ENCODE measurements around the gene MAGT1. TPM values are rescaled to one million over a fixed set of nuclear protein-coding genes. Genes with fewer than 3 reads are reported as not detected.
"Not testable (repeated sequence)": the region's sequence is repeated elsewhere in the genome, so short reads cannot be mapped to it uniquely, and the experiment has no call there.

The MAGT1 gene
- total RNA-seq, 1 donor from 2014 or later: 59.0 TPM

DNA sequence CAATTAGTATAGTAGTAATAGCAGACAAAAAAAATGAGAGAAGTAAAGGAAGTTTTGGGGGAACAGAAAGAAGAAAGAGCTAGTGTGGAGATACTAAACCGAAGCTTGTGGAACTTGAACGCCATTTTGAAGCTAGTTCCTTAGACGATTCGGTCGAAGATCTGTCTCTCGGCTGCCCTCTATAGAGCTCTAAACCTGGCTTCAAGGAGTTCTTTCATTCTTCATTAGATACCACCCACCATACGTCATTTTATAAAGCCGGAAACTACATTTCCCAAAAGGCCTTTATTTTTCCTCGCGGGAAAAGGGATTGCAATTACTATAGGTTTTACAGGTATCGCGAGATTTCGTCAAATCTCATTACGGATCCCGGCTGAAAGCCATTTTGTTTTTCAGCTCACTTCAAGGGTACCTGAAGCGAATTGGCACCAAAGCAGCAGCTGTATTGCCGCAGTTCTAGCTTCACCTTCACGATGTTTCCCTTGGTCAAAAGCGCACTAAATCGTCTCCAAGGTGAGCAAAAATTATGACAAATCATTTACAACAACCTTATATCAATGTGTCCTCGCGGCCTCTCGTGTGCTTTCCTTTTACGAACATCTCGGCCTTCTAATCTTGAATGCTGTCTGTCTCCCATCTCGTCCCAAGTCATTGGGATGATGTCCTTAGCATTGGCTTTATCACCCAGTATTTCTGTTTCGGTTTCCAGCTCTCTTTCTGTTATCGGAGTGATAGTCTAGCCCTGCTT is 4.0 kb upstream of the MAGT1 start, which contains the start of gene COX7B:
TSS of gene COX7B (plus strand) at position 388 of the 748 bp plus-strand sequence. CDS start at position 474, 86 bp downstream.
- Mint-ChIP-seq H3K4me1 (ENCODE audit: low read depth) (peaks cover 5% of the 10 kb centered on the region), H3K4me3 (ENCODE audit: low read depth) (peak within 1 kb of the TSS; percentile 84), H3K36me3 (ENCODE audit: insufficient read depth) (peaks cover 7% of the 10 kb centered on the region), H3K27ac (peak within 1 kb of the TSS; percentile 97), H3K27me3 (no peaks in the 10 kb centered on the region), H3K9me3 (ENCODE audit: low read depth) (peaks cover 7% of the 10 kb centered on the region)
- TF ChIP-seq, protein P1, sequence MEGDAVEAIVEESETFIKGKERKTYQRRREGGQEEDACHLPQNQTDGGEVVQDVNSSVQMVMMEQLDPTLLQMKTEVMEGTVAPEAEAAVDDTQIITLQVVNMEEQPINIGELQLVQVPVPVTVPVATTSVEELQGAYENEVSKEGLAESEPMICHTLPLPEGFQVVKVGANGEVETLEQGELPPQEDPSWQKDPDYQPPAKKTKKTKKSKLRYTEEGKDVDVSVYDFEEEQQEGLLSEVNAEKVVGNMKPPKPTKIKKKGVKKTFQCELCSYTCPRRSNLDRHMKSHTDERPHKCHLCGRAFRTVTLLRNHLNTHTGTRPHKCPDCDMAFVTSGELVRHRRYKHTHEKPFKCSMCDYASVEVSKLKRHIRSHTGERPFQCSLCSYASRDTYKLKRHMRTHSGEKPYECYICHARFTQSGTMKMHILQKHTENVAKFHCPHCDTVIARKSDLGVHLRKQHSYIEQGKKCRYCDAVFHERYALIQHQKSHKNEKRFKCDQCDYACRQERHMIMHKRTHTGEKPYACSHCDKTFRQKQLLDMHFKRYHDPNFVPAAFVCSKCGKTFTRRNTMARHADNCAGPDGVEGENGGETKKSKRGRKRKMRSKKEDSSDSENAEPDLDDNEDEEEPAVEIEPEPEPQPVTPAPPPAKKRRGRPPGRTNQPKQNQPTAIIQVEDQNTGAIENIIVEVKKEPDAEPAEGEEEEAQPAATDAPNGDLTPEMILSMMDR (IDR thresholded peaks at IDR 0.05; ENCODE audit: unreplicated experiment): peak; percentile 44
- DNase-seq (ENCODE audit: low spot score, unreplicated experiment): peak; percentile 50

DNA sequence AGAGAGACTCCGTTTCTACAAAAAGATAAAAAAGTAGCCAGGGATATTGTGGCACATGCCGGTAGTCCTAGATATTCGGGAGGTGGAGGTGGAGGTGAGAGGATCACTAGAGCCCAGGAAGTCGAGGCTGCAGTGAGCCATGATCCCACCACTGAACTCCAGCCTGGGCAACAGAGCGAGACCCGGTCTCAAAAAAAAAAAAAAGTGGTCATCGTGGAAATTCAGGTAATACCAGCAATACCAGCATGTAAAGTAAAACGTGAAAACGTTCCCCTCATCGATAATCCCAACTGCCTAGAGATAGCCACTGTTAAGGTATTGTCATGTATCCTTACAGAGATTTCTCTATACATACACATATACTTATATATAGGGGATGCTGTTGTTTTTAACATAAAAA is 1.5 kb downstream of the MAGT1 start:
- H3K4me3 Mint-ChIP-seq (ENCODE audit: low read depth): peak overlapping the region; percentile 50
- H3K27ac Mint-ChIP-seq: no peak overlapping the region
- H3K9me3 Mint-ChIP-seq (ENCODE audit: low read depth): peaks cover 18% of the 10 kb centered on the region

DNA sequence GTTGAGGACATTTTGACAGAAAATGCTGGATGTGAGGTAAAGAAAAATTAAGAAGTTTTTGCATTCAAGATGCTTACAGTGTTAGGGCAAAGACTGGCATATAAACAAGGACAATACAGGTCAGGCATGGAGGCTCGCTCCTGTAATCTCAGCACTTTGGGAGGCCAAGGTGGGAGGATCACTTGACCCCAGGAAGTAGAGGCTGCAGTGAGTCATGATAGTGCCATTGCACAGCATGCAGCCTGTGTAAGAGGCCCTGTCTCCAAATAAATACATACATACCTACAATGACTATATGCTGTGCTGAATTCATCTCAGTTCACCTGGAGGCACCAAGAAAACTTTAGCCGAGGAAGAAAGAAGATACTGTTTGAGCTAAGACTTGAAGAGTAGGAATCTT is 2.3 kb downstream of the MAGT1 start:
- H3K9me3 Mint-ChIP-seq (ENCODE audit: low read depth): peaks cover 18% of the 10 kb centered on the region
- no peak overlapping the region for H3K27ac Mint-ChIP-seq
- H3K4me1 Mint-ChIP-seq (ENCODE audit: low read depth): peaks cover 7% of the 10 kb centered on the region
- no peaks in the 10 kb centered on the region for H3K27me3 Mint-ChIP-seq
- H3K36me3 Mint-ChIP-seq (ENCODE audit: insufficient read depth): peaks cover 4% of the 10 kb centered on the region
- TF ChIP-seq, protein P1 (IDR thresholded peaks at IDR 0.05; ENCODE audit: unreplicated experiment): no peak
- peak overlapping the region; percentile 17 for H3K4me3 Mint-ChIP-seq (ENCODE audit: low read depth)
- DNase-seq (ENCODE audit: low spot score, unreplicated experiment): no peak

More for the DNA sequence above, 1.5 kb downstream of the MAGT1 start:
- no peaks in the 10 kb centered on the region for H3K27me3 Mint-ChIP-seq
- no peak for DNase-seq (ENCODE audit: low spot score, unreplicated experiment)
- H3K4me1 Mint-ChIP-seq (ENCODE audit: low read depth): peaks cover 7% of the 10 kb centered on the region
- H3K36me3 Mint-ChIP-seq (ENCODE audit: insufficient read depth): peaks cover 2% of the 10 kb centered on the region
- TF ChIP-seq, protein P1 (IDR thresholded peaks at IDR 0.05; ENCODE audit: unreplicated experiment): no peak

DNA sequence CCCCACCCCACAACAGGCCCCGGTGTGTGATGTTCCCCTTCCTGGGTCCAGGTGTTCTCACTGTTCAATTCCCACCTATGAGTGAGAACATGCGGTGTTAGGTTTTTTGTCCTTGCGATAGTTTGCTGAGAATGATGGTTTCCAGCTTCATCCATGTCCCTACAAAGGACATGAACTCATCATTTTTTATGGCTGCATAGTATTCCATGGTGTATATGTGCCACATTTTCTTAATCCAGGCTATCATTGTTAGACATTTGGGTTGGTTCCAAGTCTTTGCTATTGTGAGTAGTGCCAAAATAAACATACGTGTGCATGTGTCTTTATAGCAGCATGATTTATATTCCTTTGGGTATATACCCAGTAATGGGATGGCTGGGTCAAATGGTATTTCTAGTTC is 13.8 kb downstream of the MAGT1 start:
- not testable (repeated sequence) for H3K9me3 Mint-ChIP-seq (ENCODE audit: low read depth); H3K4me3 Mint-ChIP-seq (ENCODE audit: low read depth); H3K4me1 Mint-ChIP-seq (ENCODE audit: low read depth); H3K27ac Mint-ChIP-seq; H3K27me3 Mint-ChIP-seq; DNase-seq (ENCODE audit: low spot score, unreplicated experiment); H3K36me3 Mint-ChIP-seq (ENCODE audit: insufficient read depth)

DNA sequence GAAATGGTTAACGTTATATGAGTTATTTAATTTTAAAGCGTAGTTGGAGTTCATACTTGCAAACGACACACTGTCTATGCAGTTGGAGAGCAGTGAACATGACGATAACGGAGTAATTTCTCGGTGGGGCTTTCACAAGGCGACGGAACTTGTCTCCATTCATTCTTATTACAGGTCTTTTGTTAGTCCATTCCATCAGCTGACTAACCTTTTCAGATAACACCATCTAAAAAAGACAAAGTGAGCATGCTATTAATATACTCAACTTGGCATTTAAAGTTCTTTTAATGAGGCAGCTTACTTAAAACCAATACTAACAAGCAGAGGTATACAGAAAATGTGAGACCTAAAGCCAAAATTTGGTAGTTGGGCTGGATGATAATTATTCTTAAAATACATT is 19.9 kb downstream of the MAGT1 start:
- H3K9me3 Mint-ChIP-seq (ENCODE audit: low read depth): peaks cover 12% of the 10 kb centered on the region
- peaks cover 12% of the 10 kb centered on the region for H3K36me3 Mint-ChIP-seq (ENCODE audit: insufficient read depth)
- no peaks in the 10 kb centered on the region for H3K27me3 Mint-ChIP-seq
- H3K4me1 Mint-ChIP-seq (ENCODE audit: low read depth): no peaks in the 10 kb centered on the region
- TF ChIP-seq, protein P1 (IDR thresholded peaks at IDR 0.05; ENCODE audit: unreplicated experiment): no peak
- H3K4me3 Mint-ChIP-seq (ENCODE audit: low read depth): no peak overlapping the region
- DNase-seq (ENCODE audit: low spot score, unreplicated experiment): no peak
- H3K27ac Mint-ChIP-seq: no peak overlapping the region

DNA sequence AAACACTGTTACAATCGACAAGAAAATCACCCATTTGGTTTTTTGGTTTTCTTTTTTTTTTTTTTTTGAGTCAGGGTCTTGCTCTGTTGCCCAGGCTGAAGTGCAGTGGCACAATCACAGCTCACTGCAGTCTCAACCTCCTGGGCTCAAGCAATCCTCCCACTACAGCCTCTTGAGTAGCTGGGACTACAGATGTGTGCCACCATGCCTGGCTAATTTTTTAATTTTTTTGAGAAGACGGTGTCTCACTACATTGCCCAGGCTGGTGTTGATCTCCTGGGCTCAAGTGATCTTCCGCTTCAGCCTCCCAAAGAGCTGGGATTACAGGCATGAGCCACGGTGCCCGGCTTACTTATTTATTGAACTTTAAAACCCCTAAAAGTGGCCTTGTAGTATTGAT is 63.7 kb downstream of the MAGT1 start:
- H3K4me3 Mint-ChIP-seq (ENCODE audit: low read depth); H3K27me3 Mint-ChIP-seq; H3K27ac Mint-ChIP-seq; DNase-seq (ENCODE audit: low spot score, unreplicated experiment); H3K4me1 Mint-ChIP-seq (ENCODE audit: low read depth): not testable (repeated sequence)
- H3K9me3 Mint-ChIP-seq (ENCODE audit: low read depth): peaks cover 16% of the 10 kb centered on the region
- H3K36me3 Mint-ChIP-seq (ENCODE audit: insufficient read depth): peaks cover 15% of the 10 kb centered on the region

DNA sequence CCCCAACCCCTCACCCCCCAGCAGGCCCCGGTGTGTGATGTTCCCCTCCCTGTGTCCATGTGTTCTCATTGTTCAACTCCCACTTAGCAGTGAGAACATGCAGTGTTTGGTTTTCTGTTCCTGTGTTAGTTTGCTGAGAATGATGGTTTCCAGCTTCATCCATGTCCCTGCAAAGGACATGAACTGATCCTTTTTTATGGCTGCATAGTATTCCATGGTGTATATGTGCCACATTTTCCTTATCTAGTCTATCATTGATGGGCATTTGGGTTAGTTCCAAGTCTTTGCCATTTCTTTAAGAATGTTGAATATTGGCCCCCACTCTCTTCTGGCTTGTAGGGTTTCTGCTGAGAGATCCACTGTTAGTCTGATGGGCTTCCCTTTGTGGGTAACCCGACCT is 73.2 kb downstream of the MAGT1 start:
- DNase-seq (ENCODE audit: low spot score, unreplicated experiment); H3K4me1 Mint-ChIP-seq (ENCODE audit: low read depth); H3K27ac Mint-ChIP-seq; H3K4me3 Mint-ChIP-seq (ENCODE audit: low read depth); H3K27me3 Mint-ChIP-seq: not testable (repeated sequence)
- Mint-ChIP-seq H3K36me3 (ENCODE audit: insufficient read depth) (peaks cover 20% of the 10 kb centered on the region), H3K9me3 (ENCODE audit: low read depth) (peaks cover 30% of the 10 kb centered on the region)

All from progenitor cell of endocrine pancreas (in vitro differentiated cells).